ENCODE measurements around the gene INPP4B. TPM values are rescaled to one million over a fixed set of nuclear protein-coding genes. Genes with fewer than 3 reads are reported as not detected.

Gene INPP4B
- total RNA-seq, 1 experiment from 2014 or later = 0.07 TPM

GRCh38 chr4:142331132-142331531 is 515.0 kb downstream of the INPP4B start:
- peaks cover 0 to 3% of the 10 kb centered on the region in 2 experiments; a peak in 1 of 4 replicates for H3K4me1 Mint-ChIP-seq

More at GRCh38 chr4:142331132-142331531, 515.0 kb downstream of the INPP4B start:
- Mint-ChIP-seq H3K9me3 (peaks cover 0 to 3% of the 10 kb centered on the region in 2 experiments; a peak in 2 of 5 replicates), H3K36me3 (ENCODE audit: insufficient read depth in 1 of 3, low read depth in 3 of 3) (0 out of 7 replicates have a peak, but pooled peaks cover 0 to 5% (median 0%) of the 10 kb centered on the region in 3 experiments), H3K27ac (no peak overlapping the region), H3K4me3 (no peak overlapping the region), H3K27me3 (ENCODE audit: low read depth) (no peaks in the 10 kb centered on the region)
- Histone ChIP-seq H3K56ac (ENCODE audit: insufficient read length, low read depth, low read length) (no peak overlapping the region), H4K5ac (ENCODE audit: insufficient read length, low read depth, low read length) (no peak overlapping the region), H3K4me1 (ENCODE audit: insufficient read depth, low read length) (no peaks in the 10 kb centered on the region), H3K79me1 (ENCODE audit: insufficient read depth, low read depth, low read length, poor library complexity, severe bottlenecking) (no peaks in the 10 kb centered on the region), H2BK12ac (ENCODE audit: insufficient read length, low read depth, low read length) (no peak overlapping the region), H4K8ac (replicated peaks; ENCODE audit: insufficient read length, low read depth, low read length) (no peak overlapping the region), H2BK120ac (ENCODE audit: low read depth, low read length, poor library complexity, severe bottlenecking) (no peak overlapping the region), H2AFZ (ENCODE audit: low read length) (no peak overlapping the region), H4K20me1 (ENCODE audit: control insufficient read depth, insufficient read depth, insufficient read length) (no peaks in the 10 kb centered on the region), H3K9me3 (ENCODE audit: control insufficient read depth, low read depth, low read length) (no peaks in the 10 kb centered on the region), H3K9ac (ENCODE audit: extremely low read depth, insufficient read length, low read length) (no peak overlapping the region), H3K4me2 (ENCODE audit: insufficient read depth, insufficient read length, low read length) (no peak overlapping the region), H4K91ac (ENCODE audit: insufficient read length, low read depth, low read length) (no peak overlapping the region), H3K23ac (ENCODE audit: insufficient read length, low read depth, low read length) (no peak overlapping the region), H3K4ac (ENCODE audit: low read depth, low read length) (no peak overlapping the region), H3K14ac (ENCODE audit: insufficient read depth, low read length) (no peak overlapping the region), H2AK5ac (ENCODE audit: insufficient read length, low read length) (no peak overlapping the region), H3K18ac (ENCODE audit: insufficient read length, low read depth, low read length) (no peak overlapping the region), H3K79me2 (ENCODE audit: insufficient read depth, low read length) (no peaks in the 10 kb centered on the region), H3K27me3 (ENCODE audit: insufficient read depth, low read length) (no peaks in the 10 kb centered on the region), H3K27ac (ENCODE audit: insufficient read length, low read depth, low read length) (no peak overlapping the region), H3T11ph (ENCODE audit: low read length) (no peak overlapping the region), H2BK20ac (ENCODE audit: low read depth, low read length, poor library complexity, severe bottlenecking) (no peak overlapping the region), H3K23me2 (ENCODE audit: insufficient read length, low read depth, low read length, poor library complexity, severe bottlenecking) (no peaks in the 10 kb centered on the region), H2BK15ac (ENCODE audit: low read depth, low read length) (no peak overlapping the region), H2BK5ac (ENCODE audit: insufficient read length, low read length) (no peak overlapping the region)
- TF ChIP-seq CTCF (conservative IDR thresholded peaks at IDR 0.05) = no peak
- no peak for DNase-seq
- WGBS (ENCODE audit: extremely low coverage, insufficient read length, low lambda C conversion rate) = no CpG with 5 or more reads among the region's 4 CpGs

Data from H9 (cell line).